Neural crest cell (in vitro differentiated cells): ENCODE results near the gene SMIM27. TPM values are rescaled to one million over a fixed set of nuclear protein-coding genes. Genes with fewer than 3 reads are reported as not detected.

ENCODE experiments used
- DNase-seq: peaks from one replicate; pipeline ENCODE4 v3.0.0; 2021; ENCODE audit warnings: low read depth, mixed read lengths, low spot score
- H3K27ac Mint-ChIP-seq: one replicate; pipeline ENCODE4 v1.8.0; 2021; ENCODE audit warnings: mild to moderate bottlenecking, mixed read lengths; ENCODE audit not compliant: unreplicated experiment
- H3K27me3 Mint-ChIP-seq: 2 replicates; pipeline ENCODE4 v1.8.0; 2021; ENCODE audit warnings: low read depth, mild to moderate bottlenecking, mixed read lengths
- H3K36me3 Mint-ChIP-seq: 2 replicates; pipeline ENCODE4 v1.8.0; 2021; ENCODE audit warnings: low read depth, mild to moderate bottlenecking, mixed read lengths
- H3K4me1 Mint-ChIP-seq: 2 replicates; pipeline ENCODE4 v1.8.0; 2021; ENCODE audit warnings: mixed read lengths
- H3K4me3 Mint-ChIP-seq: one replicate; pipeline ENCODE4 v1.8.0; 2021; ENCODE audit warnings: mild to moderate bottlenecking, mixed read lengths
- H3K9me3 Mint-ChIP-seq: 2 replicates; pipeline ENCODE4 v1.8.0; 2021; ENCODE audit warnings: mixed read lengths
- total RNA-seq: library from RNA; stranded (reverse); gene quantifications from 2 replicates; pipeline ENCODE4 v1.2.1, GENCODE V29; 2021
- TF ChIP-seq, protein P1 (sequence below): fragments of 200-600 bp; sonication (generic); conservative IDR thresholded peaks from 2 replicates; pipeline ENCODE4 v1.5.0; 2021; ENCODE audit warnings: antibody characterized with exemption, mild to moderate bottlenecking

SMIM27 gene
- total RNA-seq, 1 donor from 2014 or later, result 10.2 TPM

DNA sequence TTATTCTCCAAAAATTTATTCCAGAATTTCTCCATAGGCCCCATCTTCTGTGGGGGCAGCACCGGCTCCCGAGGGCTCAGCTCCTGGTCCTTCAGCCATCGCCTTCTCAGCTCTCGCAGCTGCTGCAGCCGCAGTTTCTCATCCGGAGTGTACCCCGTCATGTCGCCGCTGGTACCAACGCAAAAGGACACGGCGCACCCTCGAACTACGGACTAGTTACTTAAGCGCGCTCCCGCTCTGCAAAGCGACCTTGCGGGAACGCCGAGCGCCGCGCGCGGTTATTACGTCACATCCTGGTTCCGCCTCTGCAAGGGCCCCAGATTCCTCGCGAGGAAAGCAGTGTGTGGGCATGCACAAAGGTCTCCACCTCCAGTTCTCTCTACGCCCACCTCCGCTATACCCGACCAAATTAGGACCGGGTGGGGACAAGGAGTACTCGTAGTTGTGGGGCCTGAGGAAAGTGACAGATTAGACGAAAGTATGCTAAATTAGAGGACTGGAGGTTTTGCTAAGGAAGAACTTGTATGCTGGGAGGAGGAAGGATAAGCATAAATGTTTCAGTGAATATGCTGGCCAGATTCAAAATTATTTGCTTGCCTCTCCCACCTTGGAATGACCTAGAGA is 20.9 kb downstream of the SMIM27 start, which contains the start of gene NDUFB6:
NDUFB6 (minus strand) TSS at position 260 of the 624 bp plus-strand sequence; CDS start at position 161, 99 bp downstream.
- peaks cover 23% of the 10 kb centered on the region for H3K27me3 Mint-ChIP-seq
- H3K27ac Mint-ChIP-seq, result peak within 1 kb of the TSS; percentile 99
- TF ChIP-seq, protein P1, sequence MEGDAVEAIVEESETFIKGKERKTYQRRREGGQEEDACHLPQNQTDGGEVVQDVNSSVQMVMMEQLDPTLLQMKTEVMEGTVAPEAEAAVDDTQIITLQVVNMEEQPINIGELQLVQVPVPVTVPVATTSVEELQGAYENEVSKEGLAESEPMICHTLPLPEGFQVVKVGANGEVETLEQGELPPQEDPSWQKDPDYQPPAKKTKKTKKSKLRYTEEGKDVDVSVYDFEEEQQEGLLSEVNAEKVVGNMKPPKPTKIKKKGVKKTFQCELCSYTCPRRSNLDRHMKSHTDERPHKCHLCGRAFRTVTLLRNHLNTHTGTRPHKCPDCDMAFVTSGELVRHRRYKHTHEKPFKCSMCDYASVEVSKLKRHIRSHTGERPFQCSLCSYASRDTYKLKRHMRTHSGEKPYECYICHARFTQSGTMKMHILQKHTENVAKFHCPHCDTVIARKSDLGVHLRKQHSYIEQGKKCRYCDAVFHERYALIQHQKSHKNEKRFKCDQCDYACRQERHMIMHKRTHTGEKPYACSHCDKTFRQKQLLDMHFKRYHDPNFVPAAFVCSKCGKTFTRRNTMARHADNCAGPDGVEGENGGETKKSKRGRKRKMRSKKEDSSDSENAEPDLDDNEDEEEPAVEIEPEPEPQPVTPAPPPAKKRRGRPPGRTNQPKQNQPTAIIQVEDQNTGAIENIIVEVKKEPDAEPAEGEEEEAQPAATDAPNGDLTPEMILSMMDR, result no peak
- DNase-seq, result peak; percentile 85
- H3K9me3 Mint-ChIP-seq, result no peaks in the 10 kb centered on the region
- no peaks in the 10 kb centered on the region for H3K36me3 Mint-ChIP-seq
- peaks cover 22% of the 10 kb centered on the region for H3K4me1 Mint-ChIP-seq
- peak within 1 kb of the TSS; percentile 99 for H3K4me3 Mint-ChIP-seq

DNA sequence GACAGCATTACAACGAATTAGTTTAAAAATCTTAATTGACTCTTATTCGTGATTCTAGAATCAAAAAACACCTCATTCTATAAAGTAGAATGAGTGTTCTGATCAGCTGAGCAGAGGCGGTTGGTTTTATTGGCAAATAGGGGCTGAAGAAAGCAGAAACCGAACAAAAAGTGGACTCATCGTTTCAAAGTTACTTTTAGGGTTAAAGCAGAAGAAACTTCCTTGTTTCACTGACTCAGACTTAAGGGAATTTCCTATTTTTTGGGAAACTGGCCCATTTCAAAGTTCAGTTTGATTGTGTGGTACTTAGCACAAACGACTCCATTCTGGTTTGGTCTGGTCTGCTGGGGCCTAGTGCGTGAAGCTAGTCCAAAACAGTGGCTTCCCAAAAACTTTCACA is 21.7 kb downstream of the SMIM27 start:
- Mint-ChIP-seq H3K27ac (no peak overlapping the region), H3K4me3 (peak overlapping the region; percentile 99), H3K27me3 (peaks cover 30% of the 10 kb centered on the region), H3K9me3 (no peaks in the 10 kb centered on the region), H3K36me3 (no peaks in the 10 kb centered on the region), H3K4me1 (peaks cover 22% of the 10 kb centered on the region)
- no peak for DNase-seq
- TF ChIP-seq, protein P1, result no peak

DNA sequence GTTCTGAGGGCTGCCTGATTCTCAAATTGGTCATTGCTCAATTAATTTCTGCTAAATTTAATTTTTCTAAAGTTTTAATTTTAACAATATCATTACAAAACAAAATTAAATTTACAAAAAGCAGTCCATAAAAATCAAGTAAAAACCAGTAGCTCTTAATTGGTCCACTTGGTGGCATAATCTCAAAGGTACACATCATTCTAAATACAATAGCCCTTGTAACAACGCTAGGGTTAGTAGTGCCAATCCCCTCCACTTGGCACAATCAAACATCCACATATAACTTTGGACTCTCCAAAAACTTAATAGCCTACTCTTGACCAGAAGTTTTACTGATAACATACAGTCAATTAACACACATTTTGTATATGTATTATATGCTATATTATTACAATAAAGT is 22.7 kb downstream of the SMIM27 start:
- Mint-ChIP-seq H3K27ac (no peak overlapping the region), H3K4me1 (peaks cover 22% of the 10 kb centered on the region), H3K36me3 (no peaks in the 10 kb centered on the region), H3K9me3 (no peaks in the 10 kb centered on the region), H3K4me3 (no peak overlapping the region), H3K27me3 (peaks cover 40% of the 10 kb centered on the region)
- no peak for DNase-seq
- TF ChIP-seq, protein P1, result no peak

DNA sequence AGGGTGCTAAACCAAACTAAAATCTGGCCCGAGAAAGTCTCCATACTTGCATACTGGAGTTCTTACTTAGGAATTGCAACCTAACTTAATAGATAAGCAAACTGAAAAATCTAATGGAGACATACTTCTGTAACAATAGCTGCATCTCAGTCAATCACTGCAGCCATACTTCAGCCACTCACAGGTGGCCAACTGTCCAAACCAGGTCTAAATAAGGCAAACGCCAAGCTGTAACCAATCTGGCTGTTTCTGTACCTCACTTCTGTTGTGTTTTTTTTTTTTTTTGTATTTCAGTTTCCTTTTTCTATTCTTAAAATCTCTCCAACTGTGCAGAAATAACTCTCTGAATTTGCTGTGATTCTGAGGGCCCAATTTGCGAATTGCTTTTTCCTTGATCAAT is 25.2 kb downstream of the SMIM27 start:
- DNase-seq, result no peak
- Mint-ChIP-seq H3K4me3 (no peak overlapping the region), H3K27me3 (peaks cover 42% of the 10 kb centered on the region), H3K36me3 (no peaks in the 10 kb centered on the region), H3K27ac (no peak overlapping the region), H3K9me3 (no peaks in the 10 kb centered on the region), H3K4me1 (peaks cover 21% of the 10 kb centered on the region)
- TF ChIP-seq, protein P1, result no peak

DNA sequence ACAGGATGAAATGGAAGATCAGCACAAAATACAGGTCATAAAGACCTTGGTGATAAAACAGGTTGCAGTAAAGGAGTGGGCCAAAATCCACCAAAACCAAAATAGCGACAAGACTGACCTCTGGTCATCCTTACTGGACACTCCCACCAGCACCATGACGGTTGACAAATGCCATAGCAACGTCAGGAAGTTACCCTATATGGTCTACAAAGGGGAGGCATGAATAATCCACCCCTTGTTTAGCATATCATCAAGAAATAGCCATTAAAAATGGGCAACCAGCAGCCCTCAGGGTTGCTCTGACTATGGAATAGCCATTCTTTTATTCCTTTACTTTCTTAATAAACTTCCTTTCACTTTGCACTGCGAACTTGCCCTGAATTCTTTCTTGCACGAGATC is 26.8 kb downstream of the SMIM27 start:
- Mint-ChIP-seq H3K36me3 (no peaks in the 10 kb centered on the region), H3K4me1 (peaks cover 9% of the 10 kb centered on the region), H3K27me3 (peaks cover 42% of the 10 kb centered on the region), H3K4me3 (no peak overlapping the region), H3K27ac (no peak overlapping the region), H3K9me3 (no peaks in the 10 kb centered on the region)
- DNase-seq, result no peak
- TF ChIP-seq, protein P1, result no peak
